ENCODE measurements around the gene SMAD5. TPM values are rescaled to one million over a fixed set of nuclear protein-coding genes. Genes with fewer than 3 reads are reported as not detected.

The SMAD5 gene
- total RNA-seq, 1 experiment from 2014 or later: 69.3 TPM

DNA sequence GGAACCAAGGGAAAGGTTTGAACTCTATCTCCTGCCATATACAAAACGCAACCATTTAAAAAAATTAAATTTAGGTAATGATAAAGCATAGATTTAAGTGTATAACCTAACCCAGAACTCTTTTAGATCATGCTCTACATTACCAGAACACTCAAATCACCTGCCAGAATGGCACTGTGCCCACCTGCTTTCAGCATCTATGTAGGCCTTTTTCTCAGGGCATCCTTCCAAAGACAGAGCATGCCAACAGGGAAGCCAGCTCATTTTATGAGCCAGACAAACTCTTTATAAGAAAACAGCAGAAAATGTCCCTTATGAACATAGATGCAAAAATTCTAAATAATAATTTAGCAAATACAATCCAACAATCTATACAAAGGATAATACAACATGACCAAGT is 47.9 kb upstream of the SMAD5 start:
- Histone ChIP-seq H4K20me1 (ENCODE audit: control insufficient read depth, insufficient read depth, insufficient read length) (no peaks in the 10 kb centered on the region), H4K5ac (ENCODE audit: insufficient read length, low read depth, low read length) (no peak overlapping the region), H3K4ac (ENCODE audit: low read depth, low read length) (no peak overlapping the region), H3K14ac (ENCODE audit: insufficient read depth, low read length) (no peak overlapping the region), H3K9me3 (ENCODE audit: control insufficient read depth, low read depth, low read length) (no peaks in the 10 kb centered on the region), H4K8ac (replicated peaks; ENCODE audit: insufficient read length, low read depth, low read length) (no peak overlapping the region), H3K56ac (ENCODE audit: insufficient read length, low read depth, low read length) (no peak overlapping the region), H3K18ac (ENCODE audit: insufficient read length, low read depth, low read length) (no peak overlapping the region), H3K9ac (ENCODE audit: extremely low read depth, insufficient read length, low read length) (no peak overlapping the region), H2AK5ac (ENCODE audit: insufficient read length, low read length) (no peak overlapping the region), H2AFZ (ENCODE audit: low read length) (no peak overlapping the region), H3T11ph (ENCODE audit: low read length) (no peak overlapping the region), H2BK5ac (ENCODE audit: insufficient read length, low read length) (no peak overlapping the region), H3K79me2 (ENCODE audit: insufficient read depth, low read length) (no peaks in the 10 kb centered on the region), H3K27ac (ENCODE audit: insufficient read length, low read depth, low read length) (no peak overlapping the region), H3K79me1 (ENCODE audit: insufficient read depth, low read depth, low read length, poor library complexity, severe bottlenecking) (no peaks in the 10 kb centered on the region), H4K91ac (ENCODE audit: insufficient read length, low read depth, low read length) (no peak overlapping the region), H2BK120ac (ENCODE audit: low read depth, low read length, poor library complexity, severe bottlenecking) (no peak overlapping the region), H3K4me2 (ENCODE audit: insufficient read depth, insufficient read length, low read length) (no peak overlapping the region), H2BK15ac (ENCODE audit: low read depth, low read length) (no peak overlapping the region), H3K23me2 (ENCODE audit: insufficient read length, low read depth, low read length, poor library complexity, severe bottlenecking) (no peaks in the 10 kb centered on the region), H3K4me1 (ENCODE audit: insufficient read depth, low read length) (no peaks in the 10 kb centered on the region), H2BK20ac (ENCODE audit: low read depth, low read length, poor library complexity, severe bottlenecking) (no peak overlapping the region), H2BK12ac (ENCODE audit: insufficient read length, low read depth, low read length) (no peak overlapping the region), H3K23ac (ENCODE audit: insufficient read length, low read depth, low read length) (no peak overlapping the region), H3K27me3 (ENCODE audit: insufficient read depth, low read length) (no peaks in the 10 kb centered on the region)
- H3K9me3 Mint-ChIP-seq: no peaks in the 10 kb centered on the region
- no peak overlapping the region for H3K4me3 Mint-ChIP-seq
- DNase-seq: no peak
- peaks cover 6% of the 10 kb centered on the region for H3K27me3 Mint-ChIP-seq (ENCODE audit: low read depth)
- no peaks in the 10 kb centered on the region for H3K36me3 Mint-ChIP-seq (ENCODE audit: insufficient read depth in 1 of 3, low read depth in 3 of 3)
- H3K4me1 Mint-ChIP-seq: peaks cover 5 to 6% of the 10 kb centered on the region in 2 experiments; a peak in 3 of 4 replicates
- WGBS (ENCODE audit: extremely low coverage, insufficient read length, low lambda C conversion rate): no CpG with 5 or more reads among the region's 1 CpG
- no peak overlapping the region for H3K27ac Mint-ChIP-seq
- TF ChIP-seq, protein P1, sequence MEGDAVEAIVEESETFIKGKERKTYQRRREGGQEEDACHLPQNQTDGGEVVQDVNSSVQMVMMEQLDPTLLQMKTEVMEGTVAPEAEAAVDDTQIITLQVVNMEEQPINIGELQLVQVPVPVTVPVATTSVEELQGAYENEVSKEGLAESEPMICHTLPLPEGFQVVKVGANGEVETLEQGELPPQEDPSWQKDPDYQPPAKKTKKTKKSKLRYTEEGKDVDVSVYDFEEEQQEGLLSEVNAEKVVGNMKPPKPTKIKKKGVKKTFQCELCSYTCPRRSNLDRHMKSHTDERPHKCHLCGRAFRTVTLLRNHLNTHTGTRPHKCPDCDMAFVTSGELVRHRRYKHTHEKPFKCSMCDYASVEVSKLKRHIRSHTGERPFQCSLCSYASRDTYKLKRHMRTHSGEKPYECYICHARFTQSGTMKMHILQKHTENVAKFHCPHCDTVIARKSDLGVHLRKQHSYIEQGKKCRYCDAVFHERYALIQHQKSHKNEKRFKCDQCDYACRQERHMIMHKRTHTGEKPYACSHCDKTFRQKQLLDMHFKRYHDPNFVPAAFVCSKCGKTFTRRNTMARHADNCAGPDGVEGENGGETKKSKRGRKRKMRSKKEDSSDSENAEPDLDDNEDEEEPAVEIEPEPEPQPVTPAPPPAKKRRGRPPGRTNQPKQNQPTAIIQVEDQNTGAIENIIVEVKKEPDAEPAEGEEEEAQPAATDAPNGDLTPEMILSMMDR (conservative IDR thresholded peaks at IDR 0.05): no peak

Data from H9 (cell line).